Right ventricle myocardium superior (tissue), 1 donor: Measurements from ENCODE around the gene CIDEA. TPM values are rescaled to one million over a fixed set of nuclear protein-coding genes. Genes with fewer than 3 reads are reported as not detected.
"Not testable (repeated sequence)": the region's sequence is repeated elsewhere in the genome, so short reads cannot be mapped to it uniquely, and the experiment has no call there.

Experiments used
- ATAC-seq: fragments of 200-7000 bp; cut with Tn5 transposase; one replicate; pipeline ENCODE4 v1.9.1; 2020; ENCODE audit warnings: mild to moderate bottlenecking; ENCODE audit not compliant: poor library complexity
- DNase-seq: peaks from one replicate; pipeline ENCODE4 v3.0.0-alpha.2; 2020
- intact Hi-C: fragments of 100-400 bp; cut with DNase I; formaldehyde crosslinking; loops from one replicate; pipeline ENCODE4 v1.11.2; 2022
- long read RNA-seq: library from polyadenylated mRNA; unstranded; transcript quantifications from one replicate; pipeline ENCODE4 v2.0.0, GENCODE V29; 2021
- total RNA-seq: library from RNA; stranded (reverse); fragmentation: NEBNext Ultra II Directional; extraction: Animal tissue kit (Norgen Biotek cat#: 25700); gene quantifications from one replicate; pipeline ENCODE4 v1.2.1, GENCODE V29; 2021
- donor health status: DM: no; HTN: yes; CAD: no; lungs with severe emphysema.

The CIDEA gene
- 0.91 TPM for total RNA-seq
- long read RNA-seq, partial matches to known transcripts = 0 of 1 reads
- long read RNA-seq, other reads (novel, unspliced or antisense) = 0 of 1 reads

GRCh38 chr18:12254136-12254819 lies at the start of gene CIDEA:
Gene CIDEA, plus strand, starts transcription at chr18:12254361. Its CDS starts 23 bp downstream, at chr18:12254384.
- ATAC-seq (peak; percentile 73), DNase-seq (no peak)
- intact Hi-C loops = no loop called here

- ATAC-seq, DNase-seq, intact Hi-C loops: not testable (repeated sequence)
Measured at GRCh38 chr18:12208296-12209153, 45.6 kb upstream of the CIDEA start.

GRCh38 chr18:12212308-12212707 lies 41.9 kb upstream of the CIDEA start:
- DNase-seq, intact Hi-C loops: not testable (repeated sequence)
- ATAC-seq = peak; percentile 76

GRCh38 chr18:12214296-12215005 lies 39.7 kb upstream of the CIDEA start:
- DNase-seq, intact Hi-C loops, ATAC-seq: not testable (repeated sequence)

GRCh38 chr18:12216471-12216870 lies 37.7 kb upstream of the CIDEA start:
- peak; percentile 94 for ATAC-seq
- intact Hi-C loops, DNase-seq: not testable (repeated sequence)

- DNase-seq, ATAC-seq, intact Hi-C loops: not testable (repeated sequence)
Measured at GRCh38 chr18:12218603-12219002, 35.6 kb upstream of the CIDEA start.

- ATAC-seq, DNase-seq, intact Hi-C loops: not testable (repeated sequence)
Measured at GRCh38 chr18:12222041-12222440, 32.1 kb upstream of the CIDEA start.

- DNase-seq, ATAC-seq, intact Hi-C loops: not testable (repeated sequence)
Measured at GRCh38 chr18:12223326-12223725, 30.8 kb upstream of the CIDEA start.

GRCh38 chr18:12226807-12227206 lies 27.4 kb upstream of the CIDEA start:
- intact Hi-C loops, ATAC-seq, DNase-seq: not testable (repeated sequence)

- intact Hi-C loops, DNase-seq: not testable (repeated sequence)
- peak; percentile 75 for ATAC-seq
Measured at GRCh38 chr18:12227399-12228186, 26.6 kb upstream of the CIDEA start.

- DNase-seq, ATAC-seq, intact Hi-C loops: not testable (repeated sequence)
Measured at GRCh38 chr18:12228308-12228707, 25.9 kb upstream of the CIDEA start.

GRCh38 chr18:12230561-12230960 lies 23.6 kb upstream of the CIDEA start:
- not testable (repeated sequence) for ATAC-seq, DNase-seq
- intact Hi-C loops = loop anchor here (10.0 kb wide), 2 partner anchors 136 to 1626 kb away; partner anchors contain the start of gene ANKRD62

- DNase-seq (no peak), ATAC-seq (no peak)
- intact Hi-C loops = loop anchor here (10.0 kb wide), 2 partner anchors 136 to 1626 kb away; partner anchors contain the start of gene ANKRD62
Measured at GRCh38 chr18:12231040-12231882, 22.9 kb upstream of the CIDEA start.

- DNase-seq = no peak
- no peak for ATAC-seq
- intact Hi-C loops = loop anchor here (10.0 kb wide), 2 partner anchors 137 to 1627 kb away; partner anchors contain the start of gene ANKRD62
Measured at GRCh38 chr18:12231986-12232385, 22.2 kb upstream of the CIDEA start.

- DNase-seq (no peak), ATAC-seq (no peak)
- intact Hi-C loops = loop anchor here (10.0 kb wide), 2 partner anchors 139 to 1629 kb away; partner anchors contain the start of gene ANKRD62
Measured at GRCh38 chr18:12233378-12233777, 20.8 kb upstream of the CIDEA start.

- intact Hi-C loops = loop anchor here (10.0 kb wide), 2 partner anchors 140 to 1630 kb away; partner anchors contain the start of gene ANKRD62
- ATAC-seq (no peak), DNase-seq (no peak)
Measured at GRCh38 chr18:12234451-12235190, 19.5 kb upstream of the CIDEA start.
